Liver (tissue), 3 donors: ENCODE data around the gene UBASH3B.

Experiments
- JUND ChIP-seq, 2 donors: IDR thresholded peaks; 2 replicates each; pipeline ENCODE4 v1.6.1; 2016; ENCODE audit warnings: antibody characterized with exemption in 2 of 2
- RAD21 ChIP-seq, 2 donors: IDR thresholded peaks; 2 replicates each; pipeline ENCODE4 v1.6.1; 2016; ENCODE audit warnings: antibody characterized with exemption in 2 of 2, mild to moderate bottlenecking in 2 of 2
- SP1 ChIP-seq: IDR thresholded peaks from 2 replicates; pipeline ENCODE4 v1.6.1; 2018; ENCODE audit warnings: antibody characterized with exemption, mild to moderate bottlenecking
- TF ChIP-seq, protein P1 (sequence below): IDR thresholded peaks from 2 replicates; pipeline ENCODE4 v1.6.1; 2016; ENCODE audit warnings: antibody characterized with exemption, mild to moderate bottlenecking
- TF ChIP-seq, protein P2 (sequence below): IDR thresholded peaks from 2 replicates; pipeline ENCODE4 v1.6.1; 2016; ENCODE audit warnings: antibody characterized with exemption
- TF ChIP-seq, protein P3 (sequence below): fragments of 150-350 bp; IDR thresholded peaks from 2 replicates; pipeline ENCODE4 v1.5.1; 2017; ENCODE audit warnings: improper control_type of control experiment, low read depth, low read length; ENCODE audit not compliant: missing input control
- TF ChIP-seq, protein P4 (sequence below): IDR thresholded peaks from 2 replicates; pipeline ENCODE4 v1.6.1; 2016; ENCODE audit warnings: antibody characterized with exemption
- donor health status: healthy.
- donor health status: healthy.

DNA sequence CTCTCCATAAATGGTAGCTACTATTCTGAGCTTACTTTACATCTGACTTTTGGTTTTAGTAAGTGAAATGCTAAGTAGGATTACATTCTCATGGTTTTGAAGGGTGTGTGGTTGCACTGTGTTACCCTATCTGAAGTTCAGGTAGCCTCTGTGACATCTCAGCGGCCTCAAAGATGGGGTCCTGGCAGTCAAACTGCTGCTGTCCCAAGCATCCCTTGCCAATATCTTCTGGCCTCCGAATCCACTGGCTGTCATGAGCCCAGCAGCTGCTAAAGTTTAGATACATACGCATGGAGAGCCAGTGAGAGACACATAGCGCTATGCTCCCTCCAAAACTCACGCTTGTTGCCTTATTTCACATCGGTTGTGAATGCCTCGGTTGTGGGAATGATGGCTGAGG is 34.9 kb downstream of the UBASH3B start:
- TF ChIP-seq, protein P1, sequence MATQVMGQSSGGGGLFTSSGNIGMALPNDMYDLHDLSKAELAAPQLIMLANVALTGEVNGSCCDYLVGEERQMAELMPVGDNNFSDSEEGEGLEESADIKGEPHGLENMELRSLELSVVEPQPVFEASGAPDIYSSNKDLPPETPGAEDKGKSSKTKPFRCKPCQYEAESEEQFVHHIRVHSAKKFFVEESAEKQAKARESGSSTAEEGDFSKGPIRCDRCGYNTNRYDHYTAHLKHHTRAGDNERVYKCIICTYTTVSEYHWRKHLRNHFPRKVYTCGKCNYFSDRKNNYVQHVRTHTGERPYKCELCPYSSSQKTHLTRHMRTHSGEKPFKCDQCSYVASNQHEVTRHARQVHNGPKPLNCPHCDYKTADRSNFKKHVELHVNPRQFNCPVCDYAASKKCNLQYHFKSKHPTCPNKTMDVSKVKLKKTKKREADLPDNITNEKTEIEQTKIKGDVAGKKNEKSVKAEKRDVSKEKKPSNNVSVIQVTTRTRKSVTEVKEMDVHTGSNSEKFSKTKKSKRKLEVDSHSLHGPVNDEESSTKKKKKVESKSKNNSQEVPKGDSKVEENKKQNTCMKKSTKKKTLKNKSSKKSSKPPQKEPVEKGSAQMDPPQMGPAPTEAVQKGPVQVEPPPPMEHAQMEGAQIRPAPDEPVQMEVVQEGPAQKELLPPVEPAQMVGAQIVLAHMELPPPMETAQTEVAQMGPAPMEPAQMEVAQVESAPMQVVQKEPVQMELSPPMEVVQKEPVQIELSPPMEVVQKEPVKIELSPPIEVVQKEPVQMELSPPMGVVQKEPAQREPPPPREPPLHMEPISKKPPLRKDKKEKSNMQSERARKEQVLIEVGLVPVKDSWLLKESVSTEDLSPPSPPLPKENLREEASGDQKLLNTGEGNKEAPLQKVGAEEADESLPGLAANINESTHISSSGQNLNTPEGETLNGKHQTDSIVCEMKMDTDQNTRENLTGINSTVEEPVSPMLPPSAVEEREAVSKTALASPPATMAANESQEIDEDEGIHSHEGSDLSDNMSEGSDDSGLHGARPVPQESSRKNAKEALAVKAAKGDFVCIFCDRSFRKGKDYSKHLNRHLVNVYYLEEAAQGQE: no peak
- TF ChIP-seq, protein P2, sequence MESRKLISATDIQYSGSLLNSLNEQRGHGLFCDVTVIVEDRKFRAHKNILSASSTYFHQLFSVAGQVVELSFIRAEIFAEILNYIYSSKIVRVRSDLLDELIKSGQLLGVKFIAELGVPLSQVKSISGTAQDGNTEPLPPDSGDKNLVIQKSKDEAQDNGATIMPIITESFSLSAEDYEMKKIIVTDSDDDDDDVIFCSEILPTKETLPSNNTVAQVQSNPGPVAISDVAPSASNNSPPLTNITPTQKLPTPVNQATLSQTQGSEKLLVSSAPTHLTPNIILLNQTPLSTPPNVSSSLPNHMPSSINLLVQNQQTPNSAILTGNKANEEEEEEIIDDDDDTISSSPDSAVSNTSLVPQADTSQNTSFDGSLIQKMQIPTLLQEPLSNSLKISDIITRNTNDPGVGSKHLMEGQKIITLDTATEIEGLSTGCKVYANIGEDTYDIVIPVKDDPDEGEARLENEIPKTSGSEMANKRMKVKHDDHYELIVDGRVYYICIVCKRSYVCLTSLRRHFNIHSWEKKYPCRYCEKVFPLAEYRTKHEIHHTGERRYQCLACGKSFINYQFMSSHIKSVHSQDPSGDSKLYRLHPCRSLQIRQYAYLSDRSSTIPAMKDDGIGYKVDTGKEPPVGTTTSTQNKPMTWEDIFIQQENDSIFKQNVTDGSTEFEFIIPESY: no peak
- TF ChIP-seq, protein P3, sequence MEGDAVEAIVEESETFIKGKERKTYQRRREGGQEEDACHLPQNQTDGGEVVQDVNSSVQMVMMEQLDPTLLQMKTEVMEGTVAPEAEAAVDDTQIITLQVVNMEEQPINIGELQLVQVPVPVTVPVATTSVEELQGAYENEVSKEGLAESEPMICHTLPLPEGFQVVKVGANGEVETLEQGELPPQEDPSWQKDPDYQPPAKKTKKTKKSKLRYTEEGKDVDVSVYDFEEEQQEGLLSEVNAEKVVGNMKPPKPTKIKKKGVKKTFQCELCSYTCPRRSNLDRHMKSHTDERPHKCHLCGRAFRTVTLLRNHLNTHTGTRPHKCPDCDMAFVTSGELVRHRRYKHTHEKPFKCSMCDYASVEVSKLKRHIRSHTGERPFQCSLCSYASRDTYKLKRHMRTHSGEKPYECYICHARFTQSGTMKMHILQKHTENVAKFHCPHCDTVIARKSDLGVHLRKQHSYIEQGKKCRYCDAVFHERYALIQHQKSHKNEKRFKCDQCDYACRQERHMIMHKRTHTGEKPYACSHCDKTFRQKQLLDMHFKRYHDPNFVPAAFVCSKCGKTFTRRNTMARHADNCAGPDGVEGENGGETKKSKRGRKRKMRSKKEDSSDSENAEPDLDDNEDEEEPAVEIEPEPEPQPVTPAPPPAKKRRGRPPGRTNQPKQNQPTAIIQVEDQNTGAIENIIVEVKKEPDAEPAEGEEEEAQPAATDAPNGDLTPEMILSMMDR: no peak
- TF ChIP-seq, protein P4, sequence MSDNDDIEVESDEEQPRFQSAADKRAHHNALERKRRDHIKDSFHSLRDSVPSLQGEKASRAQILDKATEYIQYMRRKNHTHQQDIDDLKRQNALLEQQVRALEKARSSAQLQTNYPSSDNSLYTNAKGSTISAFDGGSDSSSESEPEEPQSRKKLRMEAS: no peak
- TF ChIP-seq SP1: no peak
- no peak for TF ChIP-seq JUND (IDR thresholded peaks at IDR 0.05)
- TF ChIP-seq RAD21 (IDR thresholded peaks at IDR 0.05): no peak
